AG04450 (cell line): ENCODE measurements around the gene BBLN. TPM values are rescaled to one million over a fixed set of nuclear protein-coding genes. Genes with fewer than 3 reads are reported as not detected.

Source experiments
- CTCF ChIA-PET: fragments of 300-600, 350-600 bp; formaldehyde crosslinking; extraction: SDS; loops from one replicate; lab custom pipeline; 2022; ENCODE audit warnings: antibody characterized with exemption, inconsistent platforms; lab: Charles Lee
- POLR2A ChIA-PET: fragments of 350-600 bp; formaldehyde crosslinking; extraction: SDS; loops from one replicate; lab custom pipeline; 2021; ENCODE audit warnings: antibody characterized with exemption, inconsistent platforms; lab: Yijun Ruan, JAX
- DNase-seq: peaks from one replicate; pipeline ENCODE4 v3.0.0-alpha.2; 2011; ENCODE audit warnings: low read depth, low spot score
- H3K27ac ChIP-seq: one replicate; pipeline ENCODE4 v1.5.1; 2012; ENCODE audit warnings: low read depth, low read length, control low read depth
- H3K27me3 ChIP-seq: one replicate; pipeline ENCODE4 v1.6.0; 2012; ENCODE audit warnings: low read length; ENCODE audit not compliant: control insufficient read depth, insufficient read depth
- H3K4me3 ChIP-seq: 2 replicates; pipeline ENCODE4 v1.5.1; 2011; ENCODE audit warnings: mild to moderate bottlenecking, low read depth, low read length, control low read depth
- H3K9me3 ChIP-seq: 2 replicates; pipeline ENCODE4 v1.5.1; 2012; ENCODE audit warnings: low read length; ENCODE audit not compliant: control insufficient read depth, insufficient read depth
- CTCF ChIP-seq: IDR thresholded peaks from 2 replicates; pipeline ENCODE4 v1.5.1; 2011; ENCODE audit warnings: low read depth, low read length, control low read depth, inconsistent platforms
- polyA plus RNA-seq: library from polyadenylated mRNA; depleted of rRNA; stranded (reverse); fragments of >200 nt; gene quantifications from 2 replicates; pipeline ENCODE4 v1.2.3, GENCODE V29; 2011

BBLN gene
- polyA plus RNA-seq, 1 experiment = 48.1 TPM

GRCh38 chr9:128190516-128191405, 30.7 kb downstream of the BBLN start:
- TF ChIP-seq CTCF = no peak
- Histone ChIP-seq H3K9me3 (no peaks in the 10 kb centered on the region), H3K27ac (no peak overlapping the region), H3K4me3 (peak overlapping the region; percentile 83), H3K27me3 (no peaks in the 10 kb centered on the region)
- no peak for DNase-seq
- POLR2A ChIA-PET = interaction anchor here (0.9 to 1.6 kb wide), 5 partner anchors 9 to 54 kb away, joined by 3 to 9 read pairs (median 3); no protein-coding TSS in a partner anchor
- CTCF ChIA-PET = interaction anchor here (0.6 to 1.9 kb wide), 7 partner anchors 10 to 248 kb away, joined by 3 to 13 read pairs (median 7); no protein-coding TSS in a partner anchor

GRCh38 chr9:128191406-128192046, 31.5 kb downstream of the BBLN start, which contains the start of gene CIZ1:
TSS of gene CIZ1 (minus strand) at chr9:128191572. CDS start at chr9:128190857, 715 bp downstream.
- peak within 1 kb of the TSS; percentile 83 for H3K4me3 ChIP-seq
- ChIA-PET CTCF (interaction anchor here (0.6 to 1.9 kb wide), 6 partner anchors 9 to 74 kb away, joined by 3 to 13 read pairs (median 8); no protein-coding TSS in a partner anchor), POLR2A (interaction anchor here (1.0 to 1.6 kb wide), 3 partner anchors 9 to 21 kb away, joined by 3 to 9 read pairs (median 4); no protein-coding TSS in a partner anchor)
- peak within 1 kb of the TSS; percentile 31 for H3K27ac ChIP-seq
- peak; percentile 65 for TF ChIP-seq CTCF
- H3K27me3 ChIP-seq = no peaks in the 10 kb centered on the region
- no peaks in the 10 kb centered on the region for H3K9me3 ChIP-seq
- DNase-seq = no peak

- DNase-seq = no peak
- CTCF ChIA-PET = interaction anchor here (1.3 kb wide), 1 partner anchor 62 kb away, joined by 4 read pairs; no protein-coding TSS in a partner anchor
- Histone ChIP-seq H3K9me3 (no peaks in the 10 kb centered on the region), H3K27me3 (no peaks in the 10 kb centered on the region), H3K4me3 (peak overlapping the region; percentile 34), H3K27ac (no peak overlapping the region)
- POLR2A ChIA-PET = interaction anchor here (0.6 kb wide), 1 partner anchor 11 kb away, joined by 3 read pairs; no protein-coding TSS in a partner anchor
- no peak for TF ChIP-seq CTCF
These were observed 32.7 kb downstream of the BBLN start for GRCh38 chr9:128192601-128193371.

GRCh38 chr9:128193469-128194096, 33.5 kb downstream of the BBLN start:
- TF ChIP-seq CTCF = no peak
- no peak for DNase-seq
- Histone ChIP-seq H3K27ac (no peak overlapping the region), H3K27me3 (no peaks in the 10 kb centered on the region), H3K4me3 (no peak overlapping the region), H3K9me3 (no peaks in the 10 kb centered on the region)
- POLR2A ChIA-PET = interaction anchor here (0.6 kb wide), 1 partner anchor 10 kb away, joined by 3 read pairs; no protein-coding TSS in a partner anchor
- CTCF ChIA-PET = interaction anchor here (1.3 to 1.4 kb wide), 2 partner anchors 62 to 76 kb away, joined by 3 to 4 read pairs; no protein-coding TSS in a partner anchor
